Measurements from ENCODE around the gene SLC24A3. TPM values are rescaled to one million over a fixed set of nuclear protein-coding genes. Genes with fewer than 3 reads are reported as not detected.
A peak's percentile ranks its signal among the peaks of the same experiment; 100 is the strongest.

SLC24A3 gene
- total and polyA plus RNA-seq, 2 of the 13 experiments (the other 11 are each of a cell fraction or from before 2014, with no cell fraction given), result not detected

DNA sequence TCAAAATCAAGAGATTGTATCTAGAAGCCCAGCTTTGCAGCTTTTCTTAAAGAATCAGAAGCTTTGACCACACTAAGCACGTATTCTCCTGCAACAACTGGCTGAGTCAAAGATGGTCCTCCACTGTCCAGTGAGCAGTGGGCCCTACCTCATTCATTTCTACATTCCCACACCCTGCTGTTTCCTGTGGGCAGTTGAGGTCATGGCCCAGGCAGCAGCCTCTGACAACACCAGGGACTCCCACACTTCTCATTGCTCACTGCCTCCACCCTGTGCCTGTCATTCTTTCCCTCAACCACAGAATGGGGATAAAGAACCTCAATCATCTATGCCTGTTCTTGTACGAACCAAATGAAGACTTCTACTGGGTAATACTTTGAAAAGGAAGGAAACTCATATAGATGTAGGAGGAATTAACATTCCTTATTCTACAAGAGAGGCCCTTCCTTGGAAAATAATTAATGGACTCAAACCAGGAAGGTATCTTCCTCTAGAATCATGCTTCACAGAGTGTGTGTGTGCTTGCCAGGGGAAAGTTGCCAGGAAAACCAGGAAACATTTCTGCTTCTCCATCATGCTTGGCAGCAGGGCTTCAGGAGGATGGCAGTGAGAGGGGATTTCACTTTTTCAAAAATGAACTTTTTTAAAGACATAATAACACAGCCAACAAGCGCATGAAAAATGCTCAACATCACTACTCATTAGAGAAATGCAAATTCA is 353.9 kb downstream of the SLC24A3 start:
- Histone ChIP-seq H4K20me1 (ENCODE audit: insufficient read depth, low read length) (no peaks in the 10 kb centered on the region), H3K27ac (ENCODE audit: extremely low read length, insufficient read depth, low read length) (no peak overlapping the region), H3K4me2 (ENCODE audit: low read depth, low read length) (no peak overlapping the region), H3K9ac (ENCODE audit: insufficient read depth, low read depth, low read length) (no peak overlapping the region), H3K36me3 (replicated peaks in 1 of 2; ENCODE audit: control insufficient read depth in 1 of 2, insufficient read depth in 2 of 2, low read length in 2 of 2) (no peaks in the 10 kb centered on the region), H2AFZ (ENCODE audit: low read length) (no peak overlapping the region), H3K4me1 (ENCODE audit: insufficient read depth, low read length) (no peaks in the 10 kb centered on the region), H3K79me2 (ENCODE audit: insufficient read depth, low read length) (no peaks in the 10 kb centered on the region), H3K9me3 (ENCODE audit: low read length) (peaks cover 18% of the 10 kb centered on the region), H3K27me3 (ENCODE audit: control insufficient read depth in 1 of 2, insufficient read depth in 2 of 2, low read length in 2 of 2) (peaks cover 0 to 4% of the 10 kb centered on the region in 2 experiments; a peak in 1 of 5 replicates), H3K4me3 (replicated peaks in 1 of 3; ENCODE audit: insufficient read depth in 1 of 3, low read depth in 2 of 3, low read length in 3 of 3) (no peak overlapping the region)
- 3% methylated on average over 3 of the region's 3 CpGs for WGBS (ENCODE audit: low lambda C conversion rate)
- in situ Hi-C loops (cut with HindIII; ENCODE audit: extremely low pct_ligation_motif_present, low pct_unique_long_range_greater_than_20kb) (no loop called here), intact Hi-C loops (cut with micrococcal nuclease; ENCODE audit: unreplicated experiment) (no loop called here)
- ATAC-seq (no peak), DNase-seq (ENCODE audit: low spot score) (no peak), FAIRE-seq (peak; percentile 15)
- no peak for TF ChIP-seq MXD3 (CRISPR knock-in tag; IDR thresholded peaks at IDR 0.05)
- TF ChIP-seq SMARCC2 (IDR thresholded peaks at IDR 0.05), result no peak
- TF ChIP-seq SRSF1 (optimal IDR thresholded peaks at IDR 0.05; ENCODE audit: low read depth, low read length), result no peak
- TF ChIP-seq ZKSCAN5 (CRISPR knock-in tag; IDR thresholded peaks at IDR 0.05), result no peak
- TF ChIP-seq FOXP1 (IDR thresholded peaks at IDR 0.05), result no peak
- TF ChIP-seq FOXP1 (CRISPR knock-in tag; IDR thresholded peaks at IDR 0.05), result no peak
- TF ChIP-seq ZNF720 (CRISPR knock-in tag; IDR thresholded peaks at IDR 0.05), result no peak
- TF ChIP-seq SRY (CRISPR knock-in tag; IDR thresholded peaks at IDR 0.05), result no peak
- no peak for TF ChIP-seq SRF (IDR thresholded peaks at IDR 0.05; ENCODE audit: low read depth, low read length)
- no peak for TF ChIP-seq CHD2 (IDR thresholded peaks at IDR 0.05; ENCODE audit: low read depth, low read length)
- no peak for TF ChIP-seq ZNF792 (CRISPR knock-in tag; IDR thresholded peaks at IDR 0.05)
- ChIA-PET POLR2A (no interaction called here), CTCF (ENCODE audit: low intra/inter-chr PET ratio, low total read pairs) (no interaction called here)
- BruUV-seq (replicated peaks), result no TSS peak
